Vagina (tissue), 2 donors: ENCODE results near the gene KRTAP1-4.

Source experiments
- POLR2AphosphoS5 ChIP-seq, 2 donors: sonication (generic); formaldehyde crosslinking; IDR thresholded peaks; one replicate each; pipeline ENCODE4 v1.9.0; 2017; ENCODE audit warnings: antibody characterized with exemption in 2 of 2, mild to moderate bottlenecking in 2 of 2, low read depth in 1 of 2; ENCODE audit not compliant: insufficient read depth in 1 of 2
- TF ChIP-seq, protein P1 (sequence below), 3 experiments: fragments of 450-650 bp in 2 of 3; fragments of 200-600 bp in 1 of 3; sonication (generic) in 1 of 3; IDR thresholded peaks; one replicate each; pipeline ENCODE4 v1.5.1; 2017 to 2019; ENCODE audit warnings: antibody characterized with exemption in 3 of 3, mild to moderate bottlenecking in 2 of 3, moderate library complexity in 2 of 3

- TF ChIP-seq, protein P1, sequence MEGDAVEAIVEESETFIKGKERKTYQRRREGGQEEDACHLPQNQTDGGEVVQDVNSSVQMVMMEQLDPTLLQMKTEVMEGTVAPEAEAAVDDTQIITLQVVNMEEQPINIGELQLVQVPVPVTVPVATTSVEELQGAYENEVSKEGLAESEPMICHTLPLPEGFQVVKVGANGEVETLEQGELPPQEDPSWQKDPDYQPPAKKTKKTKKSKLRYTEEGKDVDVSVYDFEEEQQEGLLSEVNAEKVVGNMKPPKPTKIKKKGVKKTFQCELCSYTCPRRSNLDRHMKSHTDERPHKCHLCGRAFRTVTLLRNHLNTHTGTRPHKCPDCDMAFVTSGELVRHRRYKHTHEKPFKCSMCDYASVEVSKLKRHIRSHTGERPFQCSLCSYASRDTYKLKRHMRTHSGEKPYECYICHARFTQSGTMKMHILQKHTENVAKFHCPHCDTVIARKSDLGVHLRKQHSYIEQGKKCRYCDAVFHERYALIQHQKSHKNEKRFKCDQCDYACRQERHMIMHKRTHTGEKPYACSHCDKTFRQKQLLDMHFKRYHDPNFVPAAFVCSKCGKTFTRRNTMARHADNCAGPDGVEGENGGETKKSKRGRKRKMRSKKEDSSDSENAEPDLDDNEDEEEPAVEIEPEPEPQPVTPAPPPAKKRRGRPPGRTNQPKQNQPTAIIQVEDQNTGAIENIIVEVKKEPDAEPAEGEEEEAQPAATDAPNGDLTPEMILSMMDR (IDR thresholded peaks at IDR 0.05): no peak
- TF ChIP-seq POLR2AphosphoS5 (IDR thresholded peaks at IDR 0.05; ENCODE audit: insufficient read depth in 1 of 2, low read depth in 1 of 2): no peak
These were observed 20.7 kb downstream of the KRTAP1-4 start for GRCh38 chr17:41009301-41009760.
